HepG2 (cell line): ENCODE measurements around the gene GP1BA. TPM values are rescaled to one million over a fixed set of nuclear protein-coding genes. Genes with fewer than 3 reads are reported as not detected.

Source experiments
- AKAP8 ChIP-seq: sonication (generic); formaldehyde crosslinking; IDR thresholded peaks from 2 replicates; pipeline ENCODE4 v1.5.1; 2020; ENCODE audit warnings: mild to moderate bottlenecking, missing genetic modification reagents
- CC2D1A ChIP-seq: sonication (generic); formaldehyde crosslinking; IDR thresholded peaks from 2 replicates; pipeline ENCODE4 v1.8.1; 2023; ENCODE audit warnings: mild to moderate bottlenecking, missing genetic modification reagents
- HNF1B ChIP-seq: sonication (generic); formaldehyde crosslinking; IDR thresholded peaks from 2 replicates; pipeline ENCODE4 v1.5.1; 2020; ENCODE audit warnings: mild to moderate bottlenecking, moderate library complexity, missing genetic modification reagents
- MYC ChIP-seq: sonication (generic); formaldehyde crosslinking; IDR thresholded peaks from 2 replicates; pipeline ENCODE4 v1.9.0; 2021; ENCODE audit warnings: missing genetic modification reagents, borderline replicate concordance
- NFYB ChIP-seq: sonication (generic); formaldehyde crosslinking; IDR thresholded peaks from 2 replicates; pipeline ENCODE4 v1.4.0; 2020; ENCODE audit warnings: missing genetic modification reagents
- NR2F2 ChIP-seq: IDR thresholded peaks from 2 replicates; pipeline ENCODE4 v1.6.1; 2012; ENCODE audit warnings: low read depth, inconsistent platforms, borderline replicate concordance
- SRY ChIP-seq: sonication (generic); formaldehyde crosslinking; IDR thresholded peaks from 2 replicates; pipeline ENCODE4 v1.8.0; 2022; ENCODE audit warnings: mild to moderate bottlenecking, missing genetic modification reagents
- TSC22D2 ChIP-seq: sonication (generic); formaldehyde crosslinking; IDR thresholded peaks from 2 replicates; pipeline ENCODE4 v1.5.1; 2020; ENCODE audit warnings: missing genetic modification reagents, mild to moderate bottlenecking, borderline replicate concordance
- ZBTB40 ChIP-seq, 2 experiments: fragments of 450-650 bp in 1 of 2; sonication (generic) in 1 of 2; formaldehyde crosslinking in 1 of 2; IDR thresholded peaks; 2 replicates each; pipeline versions ENCODE4 v1.6.1 to v1.8.0; 2016 to 2022; ENCODE audit warnings: antibody characterized with exemption in 1 of 2, mild to moderate bottlenecking in 1 of 2, missing genetic modification reagents in 1 of 2
- ZNF232 ChIP-seq: sonication (generic); formaldehyde crosslinking; IDR thresholded peaks from 2 replicates; pipeline ENCODE4 v1.4.0; 2020; ENCODE audit warnings: missing genetic modification reagents, borderline replicate concordance
- ZNF274 ChIP-seq: sonication (generic); formaldehyde crosslinking; IDR thresholded peaks from 2 replicates; pipeline ENCODE4 v1.5.1; 2020; ENCODE audit warnings: mild to moderate bottlenecking, missing genetic modification reagents
- ZNF414 ChIP-seq: sonication (generic); formaldehyde crosslinking; IDR thresholded peaks from 2 replicates; pipeline ENCODE4 v1.5.0; 2020; ENCODE audit warnings: missing genetic modification reagents
- ZNF441 ChIP-seq: sonication (generic); formaldehyde crosslinking; IDR thresholded peaks from 2 replicates; pipeline ENCODE4 v1.7.0; 2021; ENCODE audit warnings: missing genetic modification reagents, borderline replicate concordance
- ZNF468 ChIP-seq: sonication (generic); formaldehyde crosslinking; IDR thresholded peaks from 2 replicates; pipeline ENCODE4 v1.8.0; 2022; ENCODE audit warnings: mild to moderate bottlenecking, moderate library complexity, missing genetic modification reagents
- ZZZ3 ChIP-seq: sonication (generic); formaldehyde crosslinking; IDR thresholded peaks from 2 replicates; pipeline ENCODE4 v1.4.0; 2020; ENCODE audit warnings: missing genetic modification reagents, mild to moderate bottlenecking, borderline replicate concordance
- polyA plus RNA-seq, 8 experiments: library from polyadenylated mRNA; depleted of rRNA in 3 of 8; stranded (reverse) in 7 of 8; unstranded in 1 of 8; fragments of >200 nt; fragmentation: Illumina TruSeq in 4 of 8; extraction: Trizol in 4 of 8; gene quantifications; 2 replicates each; pipeline versions ENCODE4 v1.2.1 to v1.2.3, GENCODE V29; 2011 to 2016; ENCODE audit warnings: low read depth in 4 of 8, missing spikeins in 1 of 8, mixed read lengths in 1 of 8; ENCODE audit not compliant: insufficient read depth in 1 of 8
- total RNA-seq, 5 experiments: library from RNA; depleted of rRNA; stranded (reverse); fragments of >200 nt; fragmentation: Illumina TruSeq; extraction: Trizol; gene quantifications; 2 replicates each; pipeline ENCODE4 v1.2.3, GENCODE V29; 2016; ENCODE audit warnings: low read depth in 1 of 5

GP1BA gene
- total and polyA plus RNA-seq, 2 of the 13 experiments (the other 11 are each of a cell fraction or from before 2014, with no cell fraction given), result not detected

- TF ChIP-seq ZNF232 (CRISPR knock-in tag) (0 out of 2 replicates have a peak, but pooled peaks have one; percentile 30), ZZZ3 (CRISPR knock-in tag) (0 out of 2 replicates have a peak, but pooled peaks have one; percentile 16), SRY (CRISPR knock-in tag) (no peak), ZNF468 (CRISPR knock-in tag) (no peak), ZBTB40 (IDR thresholded peaks at IDR 0.05) (no peak), ZBTB40 (CRISPR knock-in tag; IDR thresholded peaks at IDR 0.05) (0 out of 2 replicates have a peak, but pooled peaks have one; percentile 5), ZNF441 (CRISPR knock-in tag) (peak; percentile 50; the same call in 1 of the 2 replicates), AKAP8 (CRISPR knock-in tag) (0 out of 2 replicates have a peak, but pooled peaks have one; percentile 51), CC2D1A (CRISPR knock-in tag) (no peak), NFYB (0 out of 2 replicates have a peak, but pooled peaks have one; percentile 25), HNF1B (CRISPR knock-in tag) (0 out of 2 replicates have a peak, but pooled peaks have one; percentile 54), TSC22D2 (CRISPR knock-in tag) (peak; percentile 14; the same call in 1 of the 2 replicates), NR2F2 (no peak), MYC (CRISPR knock-in tag) (peak; percentile 66; the same call in 1 of the 2 replicates), ZNF414 (CRISPR knock-in tag) (0 out of 2 replicates have a peak, but pooled peaks have one; percentile 44), ZNF274 (peak; percentile 45; the same call in 1 of the 2 replicates)
Observed at GRCh38 chr17:4947411-4948165, 15.5 kb downstream of the GP1BA start (continued).
